Measurements from ENCODE around the gene TDRD10.
"Not testable (repeated sequence)": the region's sequence is repeated elsewhere in the genome, so short reads cannot be mapped to it uniquely, and the experiment has no call there.

TDRD10 gene

DNA sequence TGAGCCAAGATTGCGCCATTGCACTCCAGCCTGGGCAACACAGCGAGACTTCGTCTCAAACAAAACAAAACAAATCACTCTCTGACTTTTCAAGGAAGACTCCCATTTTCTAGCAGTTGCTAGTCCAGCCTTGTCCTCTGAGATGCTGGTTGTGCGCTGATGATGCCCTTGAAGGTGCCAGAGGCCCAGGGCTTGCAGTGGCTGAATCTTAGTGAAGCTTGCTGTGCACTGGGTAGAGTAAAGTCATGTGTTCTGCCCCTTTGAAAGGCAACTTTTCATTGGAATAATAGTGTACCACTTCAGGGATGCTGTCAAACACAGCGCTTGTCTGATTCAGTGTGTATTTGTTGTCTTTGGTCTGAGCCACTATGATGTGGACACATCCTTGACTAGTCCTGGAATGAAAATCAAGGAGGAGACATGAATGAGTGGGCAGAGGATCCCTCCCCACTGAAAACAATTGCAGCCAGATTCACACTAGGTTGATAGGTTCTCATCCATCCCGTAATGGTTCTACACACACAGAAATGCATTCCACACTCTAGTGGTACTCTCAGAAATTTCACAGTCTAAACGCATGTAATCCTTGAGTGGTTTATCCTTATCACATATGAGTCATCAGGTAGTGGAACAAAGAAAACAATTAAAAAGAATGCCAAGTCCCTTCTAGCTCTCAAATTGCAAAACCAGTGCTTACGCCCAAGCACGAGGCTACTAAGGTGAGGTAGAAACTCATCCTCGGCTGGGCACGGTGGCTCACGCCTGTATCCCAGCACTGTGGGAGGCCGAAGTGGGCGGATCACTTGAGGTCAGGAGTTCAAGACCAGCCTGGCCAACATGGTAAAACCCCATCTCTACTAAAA, 17.8 kb upstream of the TDRD10 start:
- FAIRE-seq = no peak
- TF ChIP-seq POLR2AphosphoS5 (IDR thresholded peaks at IDR 0.05; ENCODE audit: low read depth, low read length) = no peak
- TF ChIP-seq TAF1 (IDR thresholded peaks at IDR 0.05; ENCODE audit: borderline replicate concordance, low read depth, low read length) = no peak
- no peak for TF ChIP-seq POLR2A (IDR thresholded peaks at IDR 0.05; ENCODE audit: low read depth, low read length)
- no peak for DNase-seq (ENCODE audit: insufficient read length)

- FAIRE-seq (no peak), DNase-seq (ENCODE audit: insufficient read length) (no peak)
- no peak for TF ChIP-seq TAF1 (IDR thresholded peaks at IDR 0.05; ENCODE audit: borderline replicate concordance, low read depth, low read length)
- no peak for TF ChIP-seq POLR2A (IDR thresholded peaks at IDR 0.05; ENCODE audit: low read depth, low read length)
- TF ChIP-seq POLR2AphosphoS5 (IDR thresholded peaks at IDR 0.05; ENCODE audit: low read depth, low read length) = no peak
These were observed 16.9 kb upstream of the TDRD10 start for GRCh38 chr1:154485106-154485505.

DNA sequence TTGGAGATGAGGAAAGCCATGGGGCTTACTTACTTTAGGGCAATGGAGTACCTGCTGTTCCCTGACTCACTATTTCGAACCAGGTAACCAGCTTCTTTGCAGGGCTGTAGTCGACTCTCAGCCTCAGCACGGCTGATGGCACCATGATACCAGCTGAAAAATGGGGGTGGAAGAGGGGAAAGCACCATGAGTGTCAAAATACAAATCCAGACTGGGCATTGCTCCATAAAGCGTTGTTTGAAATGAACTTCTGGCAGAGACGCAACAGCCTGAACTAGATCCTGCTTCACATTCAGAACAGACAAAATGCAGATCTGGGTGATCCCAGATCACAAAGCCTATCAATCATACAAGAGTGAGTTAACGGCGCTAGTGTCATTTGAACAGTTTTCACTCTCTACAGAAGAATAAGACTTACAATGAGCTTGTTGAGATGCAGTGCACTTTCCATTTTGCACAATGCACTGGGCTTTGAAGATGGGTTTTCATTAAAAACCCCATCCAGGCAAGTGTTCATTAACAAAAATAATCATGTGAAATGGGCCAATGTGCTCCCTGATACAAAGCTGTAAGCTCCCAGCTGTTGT, 16.0 kb upstream of the TDRD10 start:
- FAIRE-seq (no peak), DNase-seq (ENCODE audit: insufficient read length) (no peak)
- TF ChIP-seq POLR2AphosphoS5 (IDR thresholded peaks at IDR 0.05; ENCODE audit: low read depth, low read length) (no peak), TAF1 (IDR thresholded peaks at IDR 0.05; ENCODE audit: borderline replicate concordance, low read depth, low read length) (no peak), POLR2A (IDR thresholded peaks at IDR 0.05; ENCODE audit: low read depth, low read length) (no peak)

DNA sequence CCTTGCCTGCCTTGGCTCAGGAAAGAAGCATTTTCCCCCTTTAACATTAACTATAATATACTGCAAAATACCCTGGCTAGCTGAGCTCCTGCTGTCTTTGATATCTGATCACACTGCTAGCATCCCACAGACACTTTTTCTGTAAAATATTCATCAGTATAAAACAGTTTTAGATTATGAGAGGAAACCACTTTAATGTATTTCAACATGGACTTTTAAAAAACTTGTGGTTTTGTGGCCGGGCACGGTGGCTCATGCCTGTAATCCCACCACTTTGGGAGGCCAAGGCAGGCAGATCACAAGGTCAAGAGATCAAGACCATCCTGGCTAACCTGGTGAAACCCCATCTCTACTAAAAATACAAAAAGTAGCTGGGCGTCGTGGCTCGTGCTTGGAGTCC, 15.3 kb upstream of the TDRD10 start:
- not testable (repeated sequence) for FAIRE-seq; DNase-seq (ENCODE audit: insufficient read length)

- DNase-seq (ENCODE audit: insufficient read length) (no peak), FAIRE-seq (no peak)
- TF ChIP-seq POLR2A (IDR thresholded peaks at IDR 0.05; ENCODE audit: low read depth, low read length) (no peak), TAF1 (IDR thresholded peaks at IDR 0.05; ENCODE audit: borderline replicate concordance, low read depth, low read length) (no peak), POLR2AphosphoS5 (IDR thresholded peaks at IDR 0.05; ENCODE audit: low read depth, low read length) (no peak)
These were observed 13.1 kb upstream of the TDRD10 start for GRCh38 chr1:154488922-154489321.

- DNase-seq (ENCODE audit: insufficient read length) (no peak), FAIRE-seq (no peak)
- no peak for TF ChIP-seq POLR2AphosphoS5 (IDR thresholded peaks at IDR 0.05; ENCODE audit: low read depth, low read length)
- TF ChIP-seq TAF1 (IDR thresholded peaks at IDR 0.05; ENCODE audit: borderline replicate concordance, low read depth, low read length) = no peak
- TF ChIP-seq POLR2A (IDR thresholded peaks at IDR 0.05; ENCODE audit: low read depth, low read length) = no peak
These were observed 12.2 kb upstream of the TDRD10 start for GRCh38 chr1:154489695-154490274.

- no peak for DNase-seq (ENCODE audit: insufficient read length)
- FAIRE-seq = no peak
- TF ChIP-seq POLR2AphosphoS5 (IDR thresholded peaks at IDR 0.05; ENCODE audit: low read depth, low read length) (no peak), POLR2A (IDR thresholded peaks at IDR 0.05; ENCODE audit: low read depth, low read length) (no peak)
These were observed 11.7 kb upstream of the TDRD10 start for GRCh38 chr1:154490317-154490716.

DNA sequence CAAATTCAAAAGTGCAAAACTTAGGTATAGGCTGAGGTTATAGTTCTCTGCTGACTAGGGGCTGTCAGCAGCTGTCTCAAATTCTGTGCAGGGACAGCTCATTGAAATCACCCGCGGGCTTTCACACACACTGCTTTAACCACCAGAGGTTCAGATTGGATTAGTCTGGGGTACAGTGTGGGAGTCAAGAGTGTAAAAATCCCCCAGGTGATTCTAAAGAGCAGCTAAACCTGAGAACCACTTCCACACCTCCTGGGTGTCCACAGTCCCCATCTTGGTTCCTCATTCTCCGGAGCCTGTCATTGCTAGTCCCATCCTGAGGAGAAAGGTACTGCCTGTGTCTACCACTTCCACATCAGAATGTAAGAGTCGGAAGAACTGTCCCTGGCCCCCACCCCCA, 9.9 kb upstream of the TDRD10 start:
- peak; percentile 30 for FAIRE-seq
- no peak for TF ChIP-seq POLR2AphosphoS5 (IDR thresholded peaks at IDR 0.05; ENCODE audit: low read depth, low read length)
- no peak for TF ChIP-seq POLR2A (IDR thresholded peaks at IDR 0.05; ENCODE audit: low read depth, low read length)
- no peak for TF ChIP-seq TAF1 (IDR thresholded peaks at IDR 0.05; ENCODE audit: borderline replicate concordance, low read depth, low read length)

GRCh38 chr1:154493276-154493675, 8.7 kb upstream of the TDRD10 start:
- TF ChIP-seq TAF1 (IDR thresholded peaks at IDR 0.05; ENCODE audit: borderline replicate concordance, low read depth, low read length) (no peak), POLR2AphosphoS5 (IDR thresholded peaks at IDR 0.05; ENCODE audit: low read depth, low read length) (no peak), POLR2A (IDR thresholded peaks at IDR 0.05; ENCODE audit: low read depth, low read length) (no peak)
- FAIRE-seq (peak; percentile 91), DNase-seq (ENCODE audit: insufficient read length) (no peak)

More for the DNA sequence above, 9.9 kb upstream of the TDRD10 start:
- no peak for DNase-seq (ENCODE audit: insufficient read length)

DNA sequence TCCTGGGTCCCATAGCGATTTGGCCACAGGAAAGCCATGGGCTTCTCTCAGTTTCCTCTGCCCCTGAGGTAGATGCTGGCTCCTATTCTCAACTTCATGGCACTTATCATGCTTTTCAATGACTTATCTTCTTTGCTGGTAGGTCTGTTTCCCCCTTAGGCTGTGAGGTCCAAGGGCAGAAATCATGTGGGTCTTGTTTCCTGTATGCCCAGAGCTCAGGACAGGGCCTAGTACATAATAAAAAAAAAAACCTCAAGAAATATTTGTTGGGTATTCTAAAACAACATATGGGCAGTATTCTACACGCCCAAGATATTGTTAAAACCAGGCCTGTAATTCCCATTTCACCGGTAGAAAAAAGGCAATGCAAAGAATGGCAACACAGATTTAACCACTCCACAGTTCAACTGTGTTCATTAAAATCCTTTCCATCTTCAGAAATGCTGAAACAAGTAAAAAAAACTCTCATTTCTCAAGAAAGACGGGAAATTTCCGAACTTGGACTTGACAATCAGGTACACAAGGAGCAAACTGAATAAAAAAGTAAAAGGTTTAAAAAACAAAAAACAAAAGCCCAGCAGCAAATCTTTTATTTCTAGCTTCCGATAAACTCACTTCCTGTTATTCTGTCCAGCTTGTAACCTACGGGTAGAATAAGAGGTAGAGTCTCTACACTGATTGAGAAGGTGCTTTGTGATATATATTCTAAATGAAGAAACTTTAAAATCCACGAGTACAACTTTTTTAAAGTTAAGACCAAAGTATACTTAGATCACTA, 6.3 kb upstream of the TDRD10 start:
- no peak for TF ChIP-seq POLR2A (IDR thresholded peaks at IDR 0.05; ENCODE audit: low read depth, low read length)
- no peak for TF ChIP-seq POLR2AphosphoS5 (IDR thresholded peaks at IDR 0.05; ENCODE audit: low read depth, low read length)
- no peak for TF ChIP-seq TAF1 (IDR thresholded peaks at IDR 0.05; ENCODE audit: borderline replicate concordance, low read depth, low read length)
- DNase-seq (ENCODE audit: insufficient read length) (no peak), FAIRE-seq (no peak)

- TF ChIP-seq TAF1 (IDR thresholded peaks at IDR 0.05; ENCODE audit: borderline replicate concordance, low read depth, low read length) (no peak), POLR2A (IDR thresholded peaks at IDR 0.05; ENCODE audit: low read depth, low read length) (no peak), POLR2AphosphoS5 (IDR thresholded peaks at IDR 0.05; ENCODE audit: low read depth, low read length) (no peak)
- DNase-seq (ENCODE audit: insufficient read length) = no peak
- FAIRE-seq = no peak
These were observed 5.6 kb upstream of the TDRD10 start for GRCh38 chr1:154496383-154496782.
